GM12878 (cell line): ENCODE measurements around the gene FHL3. TPM values are rescaled to one million over a fixed set of nuclear protein-coding genes. Genes with fewer than 3 reads are reported as not detected.
A peak's percentile ranks its signal among the peaks of the same experiment; 100 is the strongest.

Source experiments
- ATAC-seq: fragments of 200-7000 bp; cut with Tn5 transposase; 3 replicates; pipeline ENCODE4 v1.9.1; 2020; ENCODE audit warnings: mild to moderate bottlenecking, moderate library complexity
- BruUV-seq: library from RNA; stranded (reverse); fragments of 400-500 nt; replicated peaks from 2 replicates; lab custom pipeline; 2021; lab: Mats Ljungman, UMichigan
- CTCF ChIA-PET: fragments of 300-600 bp; sonication (Branson Sonifier 250); formaldehyde crosslinking; extraction: SDS; loops from one replicate; lab custom pipeline; 2021; ENCODE audit warnings: inconsistent platforms; lab: Yijun Ruan, JAX
- POLR2A ChIA-PET: fragments of 350-600 bp; formaldehyde crosslinking; extraction: SDS; loops from one replicate; lab custom pipeline; 2021; ENCODE audit warnings: inconsistent platforms; lab: Charles Lee
- RAD21 ChIA-PET: fragments of 300-600 bp; sonication (Branson Sonifier 250); formaldehyde crosslinking; loops from one replicate; lab custom pipeline; 2023; ENCODE audit warnings: antibody characterized with exemption; ENCODE audit not compliant: unreplicated experiment; lab: Charles Lee
- SMC1A ChIA-PET: fragments of 300-600 bp; sonication (Branson Sonifier 250); formaldehyde crosslinking; loops from one replicate; lab custom pipeline; 2023; ENCODE audit not compliant: unreplicated experiment, uncharacterized antibody; lab: Charles Lee
- DNase-seq: peaks from one replicate; pipeline ENCODE4 v3.0.0-alpha.2; 2011; ENCODE audit warnings: low read depth, low spot score
- FAIRE-seq: peaks from 3 replicates; lab custom pipeline; 2011; peaks lifted over from hg19 to GRCh38; lab: Jason Lieb, UNC
- H2AFZ ChIP-seq: 2 replicates; pipeline ENCODE4 v1.6.0; 2011; ENCODE audit warnings: low read depth, low read length, control low read depth; ENCODE audit not compliant: control insufficient read depth
- H3K27ac ChIP-seq: 2 replicates; pipeline ENCODE4 v1.5.1; 2011; ENCODE audit warnings: control low read depth; ENCODE audit not compliant: control insufficient read depth, insufficient read depth
- H3K27me3 ChIP-seq, 2 experiments: replicated peaks in 1 of 2; 2 replicates each; pipeline versions ENCODE4 v1.6.0 to v1.6.1; 2011; ENCODE audit warnings: low read length in 1 of 2; ENCODE audit not compliant: control insufficient read depth in 2 of 2, insufficient read depth in 2 of 2
- H3K36me3 ChIP-seq, 2 experiments: 2 replicates each; pipeline ENCODE4 v1.5.1; 2011; ENCODE audit warnings: low read length in 1 of 2; ENCODE audit not compliant: control insufficient read depth in 2 of 2, insufficient read depth in 2 of 2
- H3K4me1 ChIP-seq: 2 replicates; pipeline ENCODE4 v1.6.1; 2011; ENCODE audit warnings: mild to moderate bottlenecking, low read length, moderate library complexity, mixed read lengths; ENCODE audit not compliant: control insufficient read depth, insufficient read depth
- H3K4me2 ChIP-seq: 2 replicates; pipeline ENCODE4 v1.6.0; 2011; ENCODE audit warnings: control low read depth; ENCODE audit not compliant: control insufficient read depth, insufficient read depth
- H3K4me3 ChIP-seq: fragments of 200-600 bp; sonication (generic); 2 replicates; pipeline ENCODE4 v1.5.1; 2016
- H3K79me2 ChIP-seq: 2 replicates; pipeline ENCODE4 v1.6.0; 2011; ENCODE audit warnings: low read length; ENCODE audit not compliant: control insufficient read depth, insufficient read depth
- H3K9ac ChIP-seq: 2 replicates; pipeline ENCODE4 v1.8.0; 2011; ENCODE audit warnings: low read length, control low read depth, mixed read lengths; ENCODE audit not compliant: control insufficient read depth, insufficient read depth
- H3K9me3 ChIP-seq: replicated peaks from 3 replicates; pipeline ENCODE4 v1.5.1; 2011; ENCODE audit warnings: mild to moderate bottlenecking, low read length; ENCODE audit not compliant: control insufficient read depth, insufficient read depth
- H4K20me1 ChIP-seq: 2 replicates; pipeline ENCODE4 v1.6.0; 2011; ENCODE audit not compliant: control insufficient read depth, insufficient read depth
- ASH2L ChIP-seq: fragments of 300-600, 200-600 bp; sonication (generic); IDR thresholded peaks from 2 replicates; pipeline ENCODE4 v1.6.1; 2017; ENCODE audit warnings: low read depth, mild to moderate bottlenecking, borderline replicate concordance
- BHLHE40 ChIP-seq, 2 experiments: fragments of 450-650 bp in 1 of 2; IDR thresholded peaks; 2 replicates each; pipeline ENCODE4 v1.6.1; 2011 to 2017; ENCODE audit warnings: low read depth in 2 of 2, borderline replicate concordance in 1 of 2, improper control_type of control experiment in 1 of 2, low read length in 1 of 2, mild to moderate bottlenecking in 1 of 2
- CBFB ChIP-seq: IDR thresholded peaks from 2 replicates; pipeline ENCODE4 v1.6.1; 2016; ENCODE audit warnings: antibody characterized with exemption, low read depth
- KLF5 ChIP-seq: fragments of 450-650 bp; IDR thresholded peaks from 2 replicates; pipeline ENCODE4 v1.6.1; 2014; ENCODE audit warnings: mild to moderate bottlenecking; ENCODE audit not compliant: partially characterized antibody
- NKRF ChIP-seq: fragments of 450-650 bp; conservative IDR thresholded peaks from 2 replicates; pipeline ENCODE4 v1.6.1; 2017; ENCODE audit warnings: mild to moderate bottlenecking, moderate library complexity
- NR2C2 ChIP-seq: IDR thresholded peaks from 2 replicates; pipeline ENCODE4 v1.6.1; 2011; ENCODE audit warnings: borderline replicate concordance, low read depth; ENCODE audit not compliant: control insufficient read depth, insufficient read length
- NRF1 ChIP-seq: conservative IDR thresholded peaks from 2 replicates; pipeline ENCODE4 v1.6.1; 2011; ENCODE audit warnings: mild to moderate bottlenecking, low read depth, low read length, improper control_type of control experiment
- PML ChIP-seq: IDR thresholded peaks from 2 replicates; pipeline ENCODE4 v1.6.1; 2012; ENCODE audit warnings: low read length, inconsistent platforms
- POLR2A ChIP-seq: IDR thresholded peaks from 2 replicates; pipeline ENCODE4 v1.6.1; 2011; ENCODE audit warnings: low read depth, mild to moderate bottlenecking, low read length
- RB1 ChIP-seq: fragments of 450-650 bp; formaldehyde crosslinking; IDR thresholded peaks from 2 replicates; pipeline ENCODE4 v1.6.1; 2017; ENCODE audit warnings: mild to moderate bottlenecking, borderline replicate concordance
- SMAD1 ChIP-seq: fragments of 450-650 bp; IDR thresholded peaks from 2 replicates; pipeline ENCODE4 v1.6.1; 2018; ENCODE audit warnings: mild to moderate bottlenecking, low read depth; ENCODE audit not compliant: partially characterized antibody
- STAT3 ChIP-seq: IDR thresholded peaks from 2 replicates; pipeline ENCODE4 v1.6.1; 2011; ENCODE audit warnings: low read depth, low read length, improper control_type of control experiment
- YBX1 ChIP-seq: fragments of 450-650 bp; IDR thresholded peaks from 2 replicates; pipeline ENCODE4 v1.6.1; 2016; ENCODE audit warnings: antibody characterized with exemption
- ZNF384 ChIP-seq: IDR thresholded peaks from 2 replicates; pipeline ENCODE4 v1.6.1; 2012; ENCODE audit warnings: low read depth, mild to moderate bottlenecking, low read length, improper control_type of control experiment, borderline replicate concordance
- WGBS: methylation state at CpG from one replicate; pipeline ENCODE4 v1.1.6; 2016; ENCODE audit warnings: low lambda C conversion rate; ENCODE audit not compliant: insufficient replicate concordance, insufficient coverage; ENCODE audit errors: missing lambda C conversion rate; 5-methylcytosine and 5-hydroxymethylcytosine counted together
- in situ Hi-C: fragments of 300-500 bp; cut with MboI; formaldehyde crosslinking; loops from 9 replicates; pipeline ENCODE4 v1.14.3; 2018; ENCODE audit warnings: mixed read lengths
- intact Hi-C: fragments of 100-400 bp; cut with micrococcal nuclease; formaldehyde crosslinking; loops from one replicate; pipeline ENCODE4 v1.14.2; 2022; ENCODE audit not compliant: unreplicated experiment
- polyA plus RNA-seq, 11 experiments: library from polyadenylated mRNA; depleted of rRNA in 4 of 11; unstranded in 6 of 11; stranded (reverse) in 5 of 11; fragments of >200 nt; fragmentation: Nextera tagmentation in 4 of 11; fragmentation: Illumina TruSeq in 1 of 11; extraction: Ambion mirVana in 4 of 11; extraction: Trizol in 1 of 11; gene quantifications; 1 replicate in 1 of 11; 2 replicates in 10 of 11; pipeline versions ENCODE4 v1.2.1 to v1.2.3, GENCODE V29; 2011 to 2016; ENCODE audit warnings: inconsistent platforms in 2 of 11, missing spikeins in 2 of 11, low read depth in 1 of 11
- total RNA-seq, 4 experiments: library from RNA; depleted of rRNA in 3 of 4; stranded (reverse); fragments of >200 nt in 3 of 4; fragmentation: Illumina TruSeq in 1 of 4; extraction: Trizol in 1 of 4; gene quantifications; 2 replicates each; pipeline versions ENCODE4 v1.2.1 to v1.2.3, GENCODE V29; 2013 to 2021

Gene FHL3
- total and polyA plus RNA-seq, 10 of the 15 experiments (the other 5 are each of a cell fraction or from before 2014, with no cell fraction given): 0.26 to 13.9 (median 7.9) TPM

GRCh38 chr1:37958690-37959089 lies 46.6 kb downstream of the FHL3 start (continued):
- no peak for TF ChIP-seq NRF1
- TF ChIP-seq, all 136 proteins: peak for 0

GRCh38 chr1:37955685-37956084 lies 49.6 kb downstream of the FHL3 start:
- Histone ChIP-seq H4K20me1 (no peaks in the 10 kb centered on the region), H3K27ac (no peak overlapping the region), H3K9ac (no peak overlapping the region), H3K4me2 (no peak overlapping the region), H3K4me3 (no peak overlapping the region), H2AFZ (no peak overlapping the region), H3K79me2 (no peaks in the 10 kb centered on the region), H3K9me3 (no peaks in the 10 kb centered on the region), H3K27me3 (no peaks in the 10 kb centered on the region), H3K36me3 (peaks cover 9 to 12% of the 10 kb centered on the region in 2 experiments), H3K4me1 (peaks cover 7% of the 10 kb centered on the region; the same call in 1 of the 2 replicates)
- ATAC-seq (no peak), DNase-seq (no peak), FAIRE-seq (no peak)
- ChIA-PET SMC1A (interaction anchor here (0.7 kb wide), 1 partner anchor 1439 kb away, joined by 3 read pairs; no protein-coding TSS in a partner anchor), RAD21 (no interaction called here), CTCF (no interaction called here), POLR2A (interaction anchor here (0.5 kb wide), 1 partner anchor 69 kb away, joined by 3 read pairs; no protein-coding TSS in a partner anchor)
- TF ChIP-seq POLR2A: 0 out of 2 replicates have a peak, but pooled peaks have one; percentile 22
- no peak for TF ChIP-seq KLF5
- intact Hi-C loops: no loop called here
- BruUV-seq: no TSS peak
- 95% methylated on average over 3 of the region's 3 CpGs for WGBS
- in situ Hi-C loops: no loop called here

- intact Hi-C loops: no loop called here
- POLR2A ChIA-PET: interaction anchor here (0.5 kb wide), 1 partner anchor 130 kb away, joined by 3 read pairs; no protein-coding TSS in a partner anchor
- in situ Hi-C loops: no loop called here
- TF ChIP-seq ASH2L: no peak
- TF ChIP-seq NR2C2: no peak
- TF ChIP-seq BHLHE40 (IDR thresholded peaks at IDR 0.05; ENCODE audit: borderline replicate concordance in 1 of 2, low read depth in 2 of 2, low read length in 1 of 2): no peak
- TF ChIP-seq CBFB: no peak
- TF ChIP-seq PML: no peak
- TF ChIP-seq NKRF: no peak
- TF ChIP-seq ZNF384: no peak
- no peak for TF ChIP-seq STAT3
- no peak for TF ChIP-seq YBX1
- TF ChIP-seq RB1: no peak
- TF ChIP-seq SMAD1: no peak
These were observed 50.9 kb downstream of the FHL3 start for GRCh38 chr1:37954316-37954971.

More at GRCh38 chr1:37954316-37954971, 50.9 kb downstream of the FHL3 start:
- CTCF ChIA-PET: interaction anchor here (0.6 to 1.0 kb wide), 4 partner anchors 35 to 259 kb away, joined by 3 to 4 read pairs (median 3); partner anchors contain the start of gene SF3A3
- H2AFZ ChIP-seq: no peak overlapping the region
- H3K27ac ChIP-seq: no peak overlapping the region
- H3K4me1 ChIP-seq: peaks cover 7% of the 10 kb centered on the region; the same call in 1 of the 2 replicates
- no peaks in the 10 kb centered on the region for H3K79me2 ChIP-seq
- DNase-seq (no peak), FAIRE-seq (no peak), ATAC-seq (no peak)
- RAD21 ChIA-PET: no interaction called here
- BruUV-seq: no TSS peak
- SMC1A ChIA-PET: interaction anchor here (1.1 kb wide), 1 partner anchor 32 kb away, joined by 3 read pairs; no protein-coding TSS in a partner anchor
- H3K4me3 ChIP-seq: no peak overlapping the region
- H3K27me3 ChIP-seq: no peaks in the 10 kb centered on the region
- no peak overlapping the region for H3K4me2 ChIP-seq
- no peaks in the 10 kb centered on the region for H4K20me1 ChIP-seq
- WGBS: 65% methylated on average over 3 of the region's 3 CpGs
- no peaks in the 10 kb centered on the region for H3K9me3 ChIP-seq
- no peak overlapping the region for H3K9ac ChIP-seq
- H3K36me3 ChIP-seq: peaks cover 6 to 7% of the 10 kb centered on the region in 2 experiments
